Measurements from ENCODE around the gene DLG1. TPM values are rescaled to one million over a fixed set of nuclear protein-coding genes. Genes with fewer than 3 reads are reported as not detected.

DLG1 gene
- polyA plus RNA-seq, 5 donors = 58.6 to 102 (median 91.3) TPM

GRCh38 chr3:197322149-197322548 is 23.7 kb upstream of the DLG1 start:
- no peak for DNase-seq

- DNase-seq = no peak
Observed at GRCh38 chr3:197320582-197320981, 22.2 kb upstream of the DLG1 start.

GRCh38 chr3:197317250-197317963 is 19.0 kb upstream of the DLG1 start:
- DNase-seq = no peak

GRCh38 chr3:197312431-197312830 is 14.0 kb upstream of the DLG1 start:
- no peak for DNase-seq

- DNase-seq = no peak
Observed at GRCh38 chr3:197311591-197311990, 13.2 kb upstream of the DLG1 start.

- peak in 1 of 2 donors; percentile 45 for DNase-seq
Observed at GRCh38 chr3:197309528-197310361, 11.3 kb upstream of the DLG1 start.

GRCh38 chr3:197308591-197308990 is 10.2 kb upstream of the DLG1 start:
- peak in 1 of 2 donors; percentile 17 for DNase-seq

GRCh38 chr3:197306374-197307086 is 8.1 kb upstream of the DLG1 start:
- no peak for DNase-seq

- DNase-seq = no peak
Observed at GRCh38 chr3:197305854-197306253, 7.4 kb upstream of the DLG1 start.

GRCh38 chr3:197303452-197303851 is 5.0 kb upstream of the DLG1 start:
- no peak for DNase-seq

- DNase-seq = no peak
Observed at GRCh38 chr3:197302696-197303341, 4.4 kb upstream of the DLG1 start.

GRCh38 chr3:197302033-197302432 is 3.6 kb upstream of the DLG1 start:
- no peak for DNase-seq

GRCh38 chr3:197300361-197300760 is 1.9 kb upstream of the DLG1 start:
- no peak for DNase-seq

- DNase-seq = no peak
Observed at GRCh38 chr3:197298945-197299854, 788 bp upstream of the DLG1 start.

- peak; percentile 87 to 88 for DNase-seq
Observed at GRCh38 chr3:197297476-197298340, 704 bp downstream of the DLG1 start.

- peak in 1 of 2 donors; percentile 8 for DNase-seq
Observed at GRCh38 chr3:197297002-197297401, 1.4 kb downstream of the DLG1 start.

GRCh38 chr3:197296545-197296944 is 1.9 kb downstream of the DLG1 start:
- no peak for DNase-seq

- DNase-seq = no peak
Observed at GRCh38 chr3:197295871-197296270, 2.5 kb downstream of the DLG1 start.

- DNase-seq = no peak
Observed at GRCh38 chr3:197293605-197294237, 4.7 kb downstream of the DLG1 start.

Data from right lung (tissue), 5 donors.